SK-N-SH (cell line): ENCODE measurements around the gene CLDN3. TPM values are rescaled to one million over a fixed set of nuclear protein-coding genes. Genes with fewer than 3 reads are reported as not detected.

Experiments used
- CTCF ChIA-PET: fragments of 300-600, 350-600 bp; formaldehyde crosslinking; extraction: SDS; loops from one replicate; lab custom pipeline; 2021; lab: Yijun Ruan, JAX
- POLR2A ChIA-PET: fragments of 350-600 bp; sonication (Branson Sonifier 250); formaldehyde crosslinking; extraction: SDS; loops from one replicate; lab custom pipeline; 2020; ENCODE audit warnings: antibody characterized with exemption, inconsistent platforms; lab: Yijun Ruan, JAX
- DNase-seq: peaks from one replicate; pipeline ENCODE4 v3.0.0; 2012
- H2AFZ ChIP-seq: fragments of 200-600 bp; sonication (generic); 2 replicates; pipeline ENCODE4 v1.8.1; 2016; ENCODE audit warnings: antibody characterized with exemption, mild to moderate bottlenecking, low read depth
- H3F3A ChIP-seq: fragments of 200-600 bp; sonication (generic); replicated peaks from 2 replicates; pipeline ENCODE3; 2016; ENCODE audit warnings: antibody characterized with exemption, mild to moderate bottlenecking; ENCODE audit not compliant: insufficient read depth
- H3K27ac ChIP-seq, 2 experiments: fragments of 200-500 bp in 1 of 2; fragments of 200-600 bp in 1 of 2; sonication (Bioruptor generic) in 1 of 2; sonication (generic), shearing (Covaris generic) in 1 of 2; 2 replicates each; pipeline versions ENCODE4 v1.5.1 to v1.6.1; 2014 to 2016; ENCODE audit warnings: low read depth in 2 of 2, inconsistent platforms in 1 of 2, low read length in 1 of 2, mild to moderate bottlenecking in 1 of 2, mixed read lengths in 1 of 2
- H3K27me3 ChIP-seq: fragments of 200-600 bp; sonication (generic), shearing (Covaris generic); 2 replicates; pipeline ENCODE4 v1.6.1; 2016; ENCODE audit warnings: mixed run types; ENCODE audit not compliant: insufficient read depth
- H3K36me3 ChIP-seq, 2 experiments: fragments of 200-500 bp in 1 of 2; fragments of 200-600 bp in 1 of 2; sonication (Bioruptor generic) in 1 of 2; sonication (generic) in 1 of 2; replicated peaks in 1 of 2; 2 replicates each; pipeline versions ENCODE3 to v1.5.1; 2014 to 2016; ENCODE audit warnings: low read length in 1 of 2, mild to moderate bottlenecking in 1 of 2; ENCODE audit not compliant: insufficient read depth in 2 of 2, control insufficient read depth in 1 of 2
- H3K4me1 ChIP-seq, 2 experiments: fragments of 200-500 bp in 1 of 2; fragments of 200-600 bp in 1 of 2; sonication (Bioruptor generic) in 1 of 2; sonication (generic), shearing (Covaris generic) in 1 of 2; 2 replicates each; pipeline versions ENCODE4 v1.5.1 to v1.6.1; 2014 to 2016; ENCODE audit warnings: low read depth in 1 of 2, low read length in 1 of 2, mixed run types in 1 of 2; ENCODE audit not compliant: insufficient read depth in 2 of 2, control insufficient read depth in 1 of 2
- H3K4me2 ChIP-seq: fragments of 200-600 bp; sonication (generic), shearing (Covaris generic); 2 replicates; pipeline ENCODE4 v1.6.1; 2017; ENCODE audit warnings: mixed run types
- H3K4me3 ChIP-seq, 2 experiments: fragments of 200-500 bp in 1 of 2; fragments of 200-600 bp in 1 of 2; sonication (Bioruptor generic) in 1 of 2; sonication (generic), shearing (Covaris generic) in 1 of 2; 2 replicates each; pipeline versions ENCODE4 v1.5.1 to v1.8.1; 2014 to 2016; ENCODE audit warnings: low read depth in 2 of 2, inconsistent platforms in 1 of 2, low read length in 1 of 2, mild to moderate bottlenecking in 1 of 2, mixed read lengths in 1 of 2, moderate library complexity in 1 of 2
- H3K79me2 ChIP-seq: fragments of 200-600 bp; sonication (generic); 2 replicates; pipeline ENCODE4 v1.8.1; 2017; ENCODE audit warnings: mild to moderate bottlenecking; ENCODE audit not compliant: insufficient read depth
- H3K9ac ChIP-seq: fragments of 200-600 bp; sonication (generic); 2 replicates; pipeline ENCODE4 v1.6.1; 2017; ENCODE audit warnings: mixed run types
- H3K9me2 ChIP-seq: fragments of 200-600 bp; sonication (generic); 2 replicates; pipeline ENCODE4 v1.6.1; 2017; ENCODE audit warnings: mixed run types
- H3K9me3 ChIP-seq: fragments of 200-600 bp; sonication (generic); 2 replicates; pipeline ENCODE4 v1.6.1; 2017; ENCODE audit warnings: mixed run types, mild to moderate bottlenecking, moderate library complexity
- H4K20me1 ChIP-seq: fragments of 200-600 bp; sonication (generic); 2 replicates; pipeline ENCODE4 v1.6.1; 2017; ENCODE audit warnings: mild to moderate bottlenecking, mixed run types; ENCODE audit not compliant: insufficient read depth
- EP300 ChIP-seq, 2 experiments: IDR thresholded peaks; 2 replicates each; pipeline versions ENCODE4 v1.4.0 to v1.6.1; 2012; ENCODE audit warnings: borderline replicate concordance in 1 of 2, low read depth in 1 of 2, low read length in 1 of 2
- EZH2phosphoT487 ChIP-seq: fragments of 200-600 bp; sonication (generic); IDR thresholded peaks from 2 replicates; pipeline ENCODE4 v1.6.1; 2017; ENCODE audit warnings: low read depth, mixed run types, mild to moderate bottlenecking, antibody characterized with exemption, moderate library complexity, borderline replicate concordance
- FOSL2 ChIP-seq: IDR thresholded peaks from 2 replicates; pipeline ENCODE4 v1.4.0; 2012; ENCODE audit warnings: low read depth, mild to moderate bottlenecking, moderate library complexity, borderline replicate concordance
- JUND ChIP-seq: IDR thresholded peaks from 2 replicates; pipeline ENCODE4 v1.4.0; 2012
- MEF2A ChIP-seq: IDR thresholded peaks from 2 replicates; pipeline ENCODE4 v1.4.0; 2012; ENCODE audit warnings: low read depth, borderline replicate concordance
- NFIC ChIP-seq: IDR thresholded peaks from 2 replicates; pipeline ENCODE4 v1.4.0; 2012; ENCODE audit warnings: borderline replicate concordance
- NRF1 ChIP-seq: IDR thresholded peaks from 2 replicates; pipeline ENCODE4 v1.6.1; 2012; ENCODE audit warnings: low read depth, mild to moderate bottlenecking, low read length
- POLR2AphosphoS5 ChIP-seq: IDR thresholded peaks from 2 replicates; pipeline ENCODE4 v1.6.1; 2012; ENCODE audit warnings: low read depth, low read length
- RAD21 ChIP-seq: IDR thresholded peaks from 2 replicates; pipeline ENCODE4 v1.6.1; 2012; ENCODE audit warnings: mild to moderate bottlenecking, low read length
- RXRA ChIP-seq: IDR thresholded peaks from 2 replicates; pipeline ENCODE4 v1.4.0; 2012; ENCODE audit warnings: low read depth, mild to moderate bottlenecking, borderline replicate concordance
- SMC3 ChIP-seq: IDR thresholded peaks from 2 replicates; pipeline ENCODE4 v1.6.1; 2012; ENCODE audit warnings: low read depth, low read length, improper control_type of control experiment
- TAF1 ChIP-seq: IDR thresholded peaks from 2 replicates; pipeline ENCODE4 v1.6.1; 2012; ENCODE audit warnings: low read depth, mild to moderate bottlenecking, low read length, moderate library complexity, borderline replicate concordance
- TEAD4 ChIP-seq: IDR thresholded peaks from 2 replicates; pipeline ENCODE4 v1.4.0; 2012; ENCODE audit warnings: mild to moderate bottlenecking, borderline replicate concordance; ENCODE audit not compliant: insufficient read depth
- YY1 ChIP-seq: IDR thresholded peaks from 2 replicates; pipeline ENCODE4 v1.4.0; 2012; ENCODE audit warnings: low read depth, mild to moderate bottlenecking
- WGBS: methylation state at CpG from one replicate; pipeline ENCODE4 v1.1.6; 2017; ENCODE audit warnings: low lambda C conversion rate; 5-methylcytosine and 5-hydroxymethylcytosine counted together
- polyA plus RNA-seq, 3 experiments: library from polyadenylated mRNA; depleted of rRNA; stranded (reverse); fragments of >200 nt; gene quantifications; 2 replicates each; pipeline ENCODE4 v1.2.3, GENCODE V29; 2012
- TF ChIP-seq, protein P1 (sequence below): fragments of 150-350 bp; IDR thresholded peaks from 2 replicates; pipeline ENCODE4 v1.6.1; 2017; ENCODE audit warnings: antibody characterized with exemption, low read length, low read depth, borderline replicate concordance
- TF ChIP-seq, protein P2 (sequence below): IDR thresholded peaks from 2 replicates; pipeline ENCODE4; 2012
- TF ChIP-seq, protein P3 (sequence below): IDR thresholded peaks from 2 replicates; pipeline ENCODE4 v1.6.1; 2012; ENCODE audit warnings: mild to moderate bottlenecking, low read depth, low read length, moderate library complexity

The CLDN3 gene
- polyA plus RNA-seq, 1 of the 3 experiments (the other 2 are of a cell fraction), result 0.08 TPM

DNA sequence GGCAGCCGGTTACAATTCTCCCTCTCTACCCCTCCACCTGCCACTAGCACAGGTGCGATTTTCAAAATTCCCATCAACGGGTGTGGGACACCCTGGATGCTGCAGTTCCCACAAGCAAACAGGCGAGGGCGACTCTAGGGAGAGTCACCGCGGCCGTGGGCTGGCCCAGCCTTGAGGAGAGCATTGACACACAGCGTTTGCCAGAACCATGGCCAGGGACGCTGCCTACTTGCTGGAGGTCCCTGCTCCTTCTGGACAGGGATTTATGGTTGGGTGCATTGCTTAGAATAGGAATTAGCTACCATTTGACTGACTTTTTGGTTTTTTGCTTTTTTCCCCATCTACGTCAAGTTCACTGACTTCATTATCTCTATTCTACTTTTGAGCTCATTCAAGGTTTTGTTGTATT is 41.7 kb upstream of the CLDN3 start (continued):
- no peak for TF ChIP-seq TEAD4
- no peak for TF ChIP-seq TAF1
- no peak for TF ChIP-seq FOSL2
- TF ChIP-seq YY1, result no peak
- TF ChIP-seq, protein P1, sequence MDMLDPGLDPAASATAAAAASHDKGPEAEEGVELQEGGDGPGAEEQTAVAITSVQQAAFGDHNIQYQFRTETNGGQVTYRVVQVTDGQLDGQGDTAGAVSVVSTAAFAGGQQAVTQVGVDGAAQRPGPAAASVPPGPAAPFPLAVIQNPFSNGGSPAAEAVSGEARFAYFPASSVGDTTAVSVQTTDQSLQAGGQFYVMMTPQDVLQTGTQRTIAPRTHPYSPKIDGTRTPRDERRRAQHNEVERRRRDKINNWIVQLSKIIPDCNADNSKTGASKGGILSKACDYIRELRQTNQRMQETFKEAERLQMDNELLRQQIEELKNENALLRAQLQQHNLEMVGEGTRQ, result no peak
- TF ChIP-seq SMC3, result peak; percentile 93
- TF ChIP-seq MEF2A, result no peak
- no peak for TF ChIP-seq NFIC
- TF ChIP-seq RXRA, result no peak
- TF ChIP-seq RAD21, result peak; percentile 83
- no peak for TF ChIP-seq POLR2AphosphoS5

DNA sequence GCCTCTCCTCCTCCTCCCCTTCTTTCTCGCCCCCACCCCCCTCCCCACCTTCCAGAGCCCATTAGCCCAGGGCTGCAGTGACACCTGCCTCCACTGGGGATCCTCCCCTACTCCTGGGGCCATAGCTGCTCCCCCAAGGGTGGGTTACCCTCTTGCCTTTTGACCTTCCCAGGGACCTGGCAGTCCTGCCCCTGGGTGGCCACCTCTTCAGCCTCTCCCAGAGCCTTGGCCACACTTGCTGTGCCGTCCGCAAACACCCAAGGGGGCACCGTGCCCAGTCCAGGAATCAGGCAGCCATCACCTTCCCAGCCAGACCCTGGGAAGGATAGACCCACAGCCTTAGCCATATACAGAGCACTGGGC is 40.9 kb upstream of the CLDN3 start:
- 64% methylated on average over 4 of the region's 4 CpGs for WGBS
- CTCF ChIA-PET, result interaction anchor here (0.6 to 9.2 kb wide), 24 partner anchors 10 to 368 kb away, joined by 3 to 89 read pairs (median 4); partner anchors contain the start of genes ABHD11, CLDN4 and METTL27
- TF ChIP-seq JUND (no peak), FOSL2 (no peak), EP300 (IDR thresholded peaks at IDR 0.05; ENCODE audit: borderline replicate concordance in 1 of 2, low read depth in 1 of 2, low read length in 1 of 2) (no peak), TAF1 (no peak), TEAD4 (no peak), NRF1 (no peak), YY1 (no peak), MEF2A (no peak), EZH2phosphoT487 (no peak)
- TF ChIP-seq, protein P2, sequence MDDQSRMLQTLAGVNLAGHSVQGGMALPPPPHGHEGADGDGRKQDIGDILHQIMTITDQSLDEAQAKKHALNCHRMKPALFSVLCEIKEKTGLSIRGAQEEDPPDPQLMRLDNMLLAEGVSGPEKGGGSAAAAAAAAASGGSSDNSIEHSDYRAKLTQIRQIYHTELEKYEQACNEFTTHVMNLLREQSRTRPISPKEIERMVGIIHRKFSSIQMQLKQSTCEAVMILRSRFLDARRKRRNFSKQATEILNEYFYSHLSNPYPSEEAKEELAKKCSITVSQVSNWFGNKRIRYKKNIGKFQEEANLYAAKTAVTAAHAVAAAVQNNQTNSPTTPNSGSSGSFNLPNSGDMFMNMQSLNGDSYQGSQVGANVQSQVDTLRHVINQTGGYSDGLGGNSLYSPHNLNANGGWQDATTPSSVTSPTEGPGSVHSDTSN, result no peak
- TF ChIP-seq, protein P3, sequence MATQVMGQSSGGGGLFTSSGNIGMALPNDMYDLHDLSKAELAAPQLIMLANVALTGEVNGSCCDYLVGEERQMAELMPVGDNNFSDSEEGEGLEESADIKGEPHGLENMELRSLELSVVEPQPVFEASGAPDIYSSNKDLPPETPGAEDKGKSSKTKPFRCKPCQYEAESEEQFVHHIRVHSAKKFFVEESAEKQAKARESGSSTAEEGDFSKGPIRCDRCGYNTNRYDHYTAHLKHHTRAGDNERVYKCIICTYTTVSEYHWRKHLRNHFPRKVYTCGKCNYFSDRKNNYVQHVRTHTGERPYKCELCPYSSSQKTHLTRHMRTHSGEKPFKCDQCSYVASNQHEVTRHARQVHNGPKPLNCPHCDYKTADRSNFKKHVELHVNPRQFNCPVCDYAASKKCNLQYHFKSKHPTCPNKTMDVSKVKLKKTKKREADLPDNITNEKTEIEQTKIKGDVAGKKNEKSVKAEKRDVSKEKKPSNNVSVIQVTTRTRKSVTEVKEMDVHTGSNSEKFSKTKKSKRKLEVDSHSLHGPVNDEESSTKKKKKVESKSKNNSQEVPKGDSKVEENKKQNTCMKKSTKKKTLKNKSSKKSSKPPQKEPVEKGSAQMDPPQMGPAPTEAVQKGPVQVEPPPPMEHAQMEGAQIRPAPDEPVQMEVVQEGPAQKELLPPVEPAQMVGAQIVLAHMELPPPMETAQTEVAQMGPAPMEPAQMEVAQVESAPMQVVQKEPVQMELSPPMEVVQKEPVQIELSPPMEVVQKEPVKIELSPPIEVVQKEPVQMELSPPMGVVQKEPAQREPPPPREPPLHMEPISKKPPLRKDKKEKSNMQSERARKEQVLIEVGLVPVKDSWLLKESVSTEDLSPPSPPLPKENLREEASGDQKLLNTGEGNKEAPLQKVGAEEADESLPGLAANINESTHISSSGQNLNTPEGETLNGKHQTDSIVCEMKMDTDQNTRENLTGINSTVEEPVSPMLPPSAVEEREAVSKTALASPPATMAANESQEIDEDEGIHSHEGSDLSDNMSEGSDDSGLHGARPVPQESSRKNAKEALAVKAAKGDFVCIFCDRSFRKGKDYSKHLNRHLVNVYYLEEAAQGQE, result no peak
- TF ChIP-seq, protein P1, result no peak
- DNase-seq, result peak; percentile 45
- Histone ChIP-seq H3K4me2 (no peak overlapping the region), H3K4me1 (no peaks in the 10 kb centered on the region), H2AFZ (no peak overlapping the region), H3K27me3 (no peaks in the 10 kb centered on the region), H3F3A (peaks cover 5% of the 10 kb centered on the region), H3K27ac (no peak overlapping the region), H3K9me2 (no peaks in the 10 kb centered on the region), H3K36me3 (no peaks in the 10 kb centered on the region), H3K9me3 (no peaks in the 10 kb centered on the region), H3K79me2 (no peaks in the 10 kb centered on the region), H4K20me1 (no peaks in the 10 kb centered on the region), H3K9ac (no peak overlapping the region), H3K4me3 (no peak overlapping the region)
- POLR2A ChIA-PET, result no interaction called here
